GM18519 (cell line): ENCODE results near the gene MTX3.

ENCODE experiments used
- ATAC-seq: cut with Tn5 transposase; IDR thresholded peaks from one replicate; pipeline ENCODE4 v1.9.1; 2021; ENCODE audit warnings: mild to moderate bottlenecking, moderate library complexity; ENCODE audit not compliant: unreplicated experiment, low FRiP score

Gene MTX3, protein sequence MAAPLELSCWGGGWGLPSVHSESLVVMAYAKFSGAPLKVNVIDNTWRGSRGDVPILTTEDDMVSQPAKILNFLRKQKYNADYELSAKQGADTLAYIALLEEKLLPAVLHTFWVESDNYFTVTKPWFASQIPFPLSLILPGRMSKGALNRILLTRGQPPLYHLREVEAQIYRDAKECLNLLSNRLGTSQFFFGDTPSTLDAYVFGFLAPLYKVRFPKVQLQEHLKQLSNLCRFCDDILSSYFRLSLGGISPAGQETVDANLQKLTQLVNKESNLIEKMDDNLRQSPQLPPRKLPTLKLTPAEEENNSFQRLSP

GRCh38 chr5:79990598-79991507, at the start of gene MTX3:
Gene MTX3 (minus strand): TSS chr5:79991262. CDS start chr5:79991238, 24 bp downstream.
- ATAC-seq, result peak; percentile 67

DNA sequence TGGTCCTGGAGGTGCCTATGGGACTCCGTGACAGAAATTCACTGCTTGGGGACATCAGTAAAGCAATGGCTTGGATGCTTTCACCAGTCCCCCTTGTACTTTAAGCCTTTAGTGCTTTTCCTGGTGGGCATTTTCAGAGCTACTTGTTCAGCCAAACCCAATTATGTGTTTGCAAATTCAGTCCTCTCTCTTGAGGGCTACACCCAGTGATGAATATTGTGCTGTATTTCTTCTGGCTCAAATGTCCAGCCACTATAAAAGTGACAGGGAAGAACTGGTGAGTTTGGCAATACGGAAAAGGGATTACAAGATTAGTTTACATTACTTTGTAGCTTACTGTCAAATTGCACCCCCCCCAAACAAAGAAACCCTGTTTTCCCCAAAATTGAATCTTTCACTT, 48.6 kb upstream of the MTX3 start:
- ATAC-seq, result no peak

DNA sequence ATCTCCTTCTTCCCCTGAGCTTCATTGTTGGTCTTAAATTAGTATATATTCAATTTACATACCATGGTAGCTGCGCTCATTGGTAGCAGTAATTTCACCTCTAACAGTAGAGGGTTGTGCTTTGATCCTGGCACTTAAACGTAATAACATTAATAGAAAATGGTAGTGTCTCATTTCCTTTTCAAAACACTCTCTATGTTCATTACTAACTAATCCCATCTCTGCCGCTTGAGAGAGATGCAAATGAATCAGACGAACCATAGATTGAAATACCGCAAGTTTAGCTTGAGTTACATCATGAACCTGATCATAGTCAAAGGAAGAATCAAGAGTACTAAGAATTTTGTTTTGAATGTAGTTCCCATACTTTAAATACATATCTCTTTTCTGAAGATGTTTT, 46.3 kb upstream of the MTX3 start:
- ATAC-seq, result no peak

DNA sequence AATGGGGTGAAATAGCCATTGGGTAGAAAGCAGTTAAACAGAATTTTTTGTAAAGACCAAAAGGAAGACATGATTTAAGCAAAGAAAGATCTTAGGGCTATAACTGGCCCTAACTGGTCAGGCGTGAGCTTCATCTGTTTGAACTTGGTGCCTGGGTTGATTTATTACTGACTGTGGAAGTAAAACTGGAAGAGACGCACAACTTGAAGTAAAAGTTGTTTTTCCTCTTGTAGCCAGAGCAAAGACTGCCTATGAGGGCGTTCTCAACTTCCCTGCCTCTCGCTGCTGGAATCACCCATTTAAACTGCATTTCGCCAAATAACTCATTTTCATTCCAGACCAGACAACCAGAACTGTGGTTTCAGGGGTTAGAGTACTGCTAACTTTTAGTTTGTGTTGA, 45.6 kb upstream of the MTX3 start:
- ATAC-seq, result no peak

GRCh38 chr5:80035839-80036238, 44.8 kb upstream of the MTX3 start:
- no peak for ATAC-seq

DNA sequence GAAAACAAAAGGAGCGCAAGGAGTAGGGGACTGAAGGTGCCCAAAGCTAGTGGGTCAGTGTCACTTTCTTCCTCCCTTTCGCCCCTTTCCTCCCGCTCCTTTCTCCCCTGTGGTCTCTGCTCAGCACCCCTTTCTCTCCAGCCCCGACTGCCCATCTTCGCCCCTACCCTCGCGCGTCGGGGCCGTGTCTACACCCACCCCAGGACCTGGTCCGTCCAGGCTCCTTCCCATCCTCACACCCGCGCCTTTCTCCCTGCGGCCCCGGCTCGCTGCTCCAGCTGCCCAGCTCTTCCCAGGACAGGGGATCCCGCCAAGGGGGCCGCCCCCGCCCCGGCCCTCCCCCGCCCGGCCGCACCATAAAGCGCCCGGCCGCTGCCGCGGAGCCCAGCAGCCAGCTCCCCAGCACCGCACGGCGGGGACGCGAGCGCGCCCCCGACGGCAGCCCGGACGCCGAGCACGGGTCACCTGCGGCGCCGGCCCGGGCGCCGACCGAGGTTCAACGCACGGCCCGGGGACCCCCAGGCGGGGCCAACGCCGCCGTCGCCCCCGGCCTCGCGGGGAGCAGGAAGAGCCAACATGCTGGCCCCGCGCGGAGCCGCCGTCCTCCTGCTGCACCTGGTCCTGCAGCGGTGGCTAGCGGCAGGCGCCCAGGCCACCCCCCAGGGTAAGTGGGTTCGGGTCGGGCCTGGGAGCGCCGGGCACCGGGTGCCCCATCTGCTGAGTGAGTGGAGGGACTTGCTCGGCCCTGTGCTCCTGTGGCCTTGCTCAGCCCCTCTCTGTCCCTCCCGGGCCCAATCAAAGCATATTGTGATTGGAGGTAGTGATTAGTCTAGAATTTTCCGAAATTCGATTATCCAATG, 44.1 kb upstream of the MTX3 start, which contains the start of gene THBS4:
TSS of gene THBS4 (plus strand) at position 387 of the 860 bp plus-strand sequence. CDS start at position 577, 190 bp downstream.
- no peak for ATAC-seq

DNA sequence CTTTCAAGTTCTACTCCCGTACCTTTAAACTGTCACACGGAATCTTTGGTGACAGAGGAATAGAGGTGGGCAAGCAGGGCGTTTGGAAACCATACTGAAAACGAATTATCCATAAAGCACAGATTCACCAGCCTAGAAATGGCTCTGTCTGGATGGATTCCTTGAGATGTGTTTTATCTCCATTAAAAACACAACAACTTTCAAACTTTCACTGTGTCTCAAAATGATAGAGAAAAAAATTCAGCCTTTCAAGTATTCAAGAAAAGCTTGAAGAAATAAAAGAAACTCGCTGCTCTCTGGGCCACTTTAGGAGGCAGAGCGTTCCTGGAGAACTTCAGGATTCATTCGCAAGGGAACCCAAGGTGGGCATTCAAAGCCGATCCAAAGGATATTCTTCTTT, 43.5 kb upstream of the MTX3 start:
- ATAC-seq, result no peak

DNA sequence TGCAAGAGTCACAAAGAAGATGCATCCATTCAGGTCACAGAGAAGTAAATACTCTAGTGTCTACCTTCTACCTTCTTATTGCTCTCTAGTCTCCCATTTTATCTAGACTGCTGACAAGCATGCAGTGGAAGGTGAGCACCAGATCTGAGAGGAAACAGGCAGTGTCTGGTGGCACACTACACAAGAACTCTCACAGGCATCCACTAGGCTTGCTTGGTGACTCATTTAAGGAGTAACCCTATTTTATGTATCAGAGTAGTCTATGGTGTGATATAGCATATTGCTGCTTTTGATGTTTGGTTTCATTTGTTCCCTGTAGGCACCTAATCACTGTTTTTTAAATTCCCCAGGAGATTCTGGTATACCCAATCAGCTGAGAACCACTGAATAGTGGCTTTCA, 42.5 kb upstream of the MTX3 start:
- ATAC-seq, result no peak

DNA sequence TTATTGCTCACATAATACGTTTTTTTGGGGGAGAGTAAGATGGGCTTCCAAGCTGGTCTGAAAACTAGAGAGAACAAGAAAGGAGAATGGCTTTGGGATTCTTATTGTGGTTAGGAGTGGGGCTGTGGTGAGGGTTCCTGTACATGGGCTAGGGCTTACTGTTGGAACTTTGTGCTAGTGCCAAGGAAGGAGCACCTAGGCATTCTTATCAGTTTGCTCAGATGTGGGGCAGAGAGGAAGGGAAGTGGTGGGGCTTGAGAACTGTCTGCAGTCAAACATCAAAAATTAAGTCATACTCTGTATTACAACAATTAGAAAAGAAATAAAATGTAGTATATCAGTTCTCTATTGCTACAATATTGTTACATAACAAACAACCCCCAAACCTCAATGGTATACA, 40.0 kb upstream of the MTX3 start:
- ATAC-seq, result no peak

DNA sequence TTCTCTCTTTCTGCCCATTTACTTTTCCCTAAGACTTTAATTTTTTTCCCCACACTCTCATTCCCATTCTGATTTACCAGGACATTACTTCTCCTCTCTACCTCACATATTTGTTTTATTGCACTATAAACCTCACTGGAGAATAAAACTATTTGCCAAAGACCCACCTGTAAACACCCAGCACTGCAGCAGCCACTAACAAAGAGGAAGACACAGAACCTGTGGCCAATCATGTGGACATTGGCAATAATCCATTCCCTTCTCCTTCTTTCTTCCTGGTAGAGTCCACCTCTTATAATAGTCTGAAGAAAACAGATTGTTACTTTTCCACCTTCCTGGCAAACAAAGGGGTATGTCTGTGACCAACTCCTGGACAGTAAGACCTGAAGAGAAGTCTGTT, 35.8 kb upstream of the MTX3 start:
- ATAC-seq, result no peak

DNA sequence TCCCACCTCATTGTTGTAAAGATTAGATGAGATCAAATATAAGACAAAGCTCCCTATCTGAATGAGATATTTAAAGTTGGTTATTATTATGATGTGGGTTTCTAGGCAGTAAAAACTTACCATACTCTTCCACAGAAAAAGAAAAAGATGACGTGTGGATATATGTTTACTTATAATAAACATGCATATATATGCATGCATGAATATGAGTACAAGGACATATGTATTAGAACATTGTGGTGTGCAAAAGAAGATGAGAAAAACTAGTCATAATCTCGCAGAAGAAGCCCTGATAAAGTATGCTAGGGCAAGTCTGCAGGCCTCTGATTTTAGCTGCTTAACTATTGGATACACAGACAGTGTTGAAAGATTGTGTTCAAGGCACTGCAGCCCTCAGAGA, 34.0 kb upstream of the MTX3 start:
- ATAC-seq, result no peak

DNA sequence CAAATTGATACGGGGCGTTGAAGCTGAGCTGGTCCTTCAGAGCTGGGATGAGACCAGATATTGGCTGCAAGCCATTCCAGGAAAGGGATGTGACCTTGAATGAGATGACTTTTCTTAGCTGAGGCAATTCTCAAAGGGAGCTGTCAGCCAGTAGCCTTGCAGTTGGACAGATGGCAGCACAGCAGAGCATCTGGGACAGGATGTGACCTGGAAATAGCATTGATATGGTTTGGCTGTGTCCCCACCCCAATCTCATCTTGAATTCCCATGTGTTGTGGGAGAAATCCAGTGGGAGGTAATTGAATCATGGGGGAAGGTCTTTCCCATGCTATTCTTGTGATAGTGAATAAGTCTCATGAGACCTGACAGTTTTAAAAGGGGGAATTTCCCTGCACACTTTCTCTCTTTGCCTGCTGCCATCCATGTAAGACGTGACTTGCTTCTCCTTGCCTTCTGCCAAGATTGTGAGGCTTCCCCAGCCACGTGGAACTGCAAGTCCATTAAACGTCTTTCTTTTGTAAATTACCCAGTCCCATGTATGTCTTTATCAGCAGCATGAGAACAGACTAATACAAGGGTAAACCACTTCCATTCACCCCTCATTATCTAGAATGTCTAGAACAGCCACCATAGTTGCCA, 19.8 kb upstream of the MTX3 start:
- no peak for ATAC-seq

DNA sequence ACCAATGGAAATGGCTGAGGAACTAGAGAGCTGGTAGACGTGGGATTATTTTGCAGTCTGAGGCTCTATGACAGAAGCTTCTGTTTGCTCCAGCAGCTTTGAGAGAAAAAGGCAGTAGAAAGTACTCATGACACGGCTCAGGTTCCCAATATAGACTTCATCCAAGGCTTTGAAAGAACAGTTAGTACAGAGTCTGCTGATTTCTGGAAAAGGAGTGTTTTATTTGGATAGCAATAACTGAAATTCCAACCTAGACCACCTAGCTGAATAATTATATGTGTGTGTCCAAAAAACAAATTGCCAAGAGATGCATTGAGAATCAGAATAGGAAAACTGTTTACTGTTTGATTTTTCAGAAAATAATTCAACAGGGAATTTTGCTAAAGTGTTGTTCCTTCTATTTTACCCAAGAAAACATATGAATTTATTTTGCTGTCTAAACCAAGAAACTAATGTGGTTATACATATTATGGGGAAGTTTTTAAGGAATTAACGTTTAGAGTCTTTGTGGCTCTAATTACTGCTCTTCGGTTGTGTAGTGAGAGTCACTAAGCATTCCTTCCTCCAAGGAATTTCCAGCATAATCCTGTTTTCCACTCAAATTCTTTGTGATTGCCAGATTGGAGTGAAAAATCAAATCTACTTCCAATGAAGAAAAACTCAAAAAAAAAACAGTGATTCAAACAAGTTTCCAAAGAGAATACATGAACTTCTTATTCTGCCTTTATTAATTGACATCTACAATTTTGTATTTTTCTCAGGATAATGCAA, 18.1 kb upstream of the MTX3 start:
- no peak for ATAC-seq

- no peak for ATAC-seq
These were observed 11.6 kb upstream of the MTX3 start for GRCh38 chr5:80002677-80003076.

- ATAC-seq, result no peak
These were observed 8.7 kb upstream of the MTX3 start for GRCh38 chr5:79999722-80000121.

DNA sequence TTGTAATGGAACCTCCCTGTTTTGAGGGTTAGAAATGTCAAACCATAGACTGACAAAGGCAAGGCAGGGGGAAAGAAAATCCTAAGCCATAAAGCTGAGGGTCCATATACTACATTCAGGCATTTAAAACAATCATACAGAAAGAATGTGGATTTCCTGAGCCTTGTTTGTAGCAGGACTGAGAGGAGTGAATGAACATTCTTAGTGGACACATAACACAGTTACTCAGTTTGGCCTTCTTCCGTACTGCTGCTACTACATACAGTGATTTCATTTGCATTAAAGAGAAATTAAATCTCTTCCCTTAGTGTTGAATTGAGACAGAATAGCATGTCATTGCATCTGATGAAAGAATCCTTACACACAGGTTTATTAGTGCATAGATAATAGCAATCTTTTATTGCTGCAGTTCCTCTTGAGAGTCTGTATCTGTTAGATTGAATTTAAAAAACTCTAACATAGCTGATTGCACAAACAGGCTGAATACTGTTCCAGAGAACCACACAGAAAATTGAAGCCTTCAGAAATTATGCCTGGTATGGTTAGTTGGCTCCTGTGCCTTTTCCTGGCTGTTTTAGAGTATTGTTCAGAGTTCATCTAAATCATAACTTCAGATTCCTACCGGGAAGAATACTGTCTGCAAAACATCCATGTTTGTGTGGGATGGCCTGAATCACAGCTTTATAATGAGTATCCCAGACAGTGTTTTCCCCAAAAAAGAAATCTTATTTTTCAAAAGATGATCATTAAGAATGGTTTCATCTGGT, 2.0 kb upstream of the MTX3 start:
- no peak for ATAC-seq

DNA sequence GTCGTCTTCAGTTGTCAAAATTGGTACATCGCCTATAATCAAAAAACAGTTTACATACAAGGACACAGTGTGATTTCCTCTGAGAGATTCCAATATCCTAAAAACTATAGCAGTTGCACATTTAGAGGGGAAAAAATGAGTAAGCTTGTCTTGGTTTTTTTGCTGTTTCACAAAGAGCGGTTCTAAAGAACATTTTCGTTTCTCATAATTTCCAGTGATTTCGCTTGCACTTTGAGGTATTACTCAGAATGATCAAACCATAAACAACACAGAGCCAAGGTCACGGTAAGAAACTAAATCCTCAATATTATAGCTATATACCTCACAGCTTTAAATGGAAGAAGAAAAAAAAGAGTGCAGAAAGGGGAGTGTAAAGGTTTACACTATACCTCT, 861 bp downstream of the MTX3 start:
- ATAC-seq, result peak; percentile 43

- no peak for ATAC-seq
These were observed 4.8 kb downstream of the MTX3 start for GRCh38 chr5:79986260-79986659.

DNA sequence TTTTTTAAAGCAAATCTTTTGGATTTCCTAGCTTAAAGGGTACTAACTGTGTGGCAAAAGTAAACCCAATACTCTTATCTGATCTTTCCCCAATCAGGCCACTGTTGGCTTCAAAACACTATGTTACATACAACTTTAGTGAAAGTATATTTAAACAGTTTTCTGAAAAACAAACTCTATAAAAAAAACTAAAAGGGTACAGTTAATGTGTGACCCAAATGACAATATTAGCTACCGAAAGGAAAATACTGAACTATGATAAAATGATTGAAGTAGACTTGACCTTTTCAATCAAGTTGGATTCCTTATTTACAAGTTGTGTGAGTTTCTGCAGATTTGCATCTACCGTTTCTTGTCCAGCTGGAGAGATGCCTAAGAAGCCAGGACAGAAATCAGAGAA, 5.8 kb downstream of the MTX3 start:
- ATAC-seq, result no peak
